H1 (cell line): ENCODE measurements around the gene ZNF618. TPM values are rescaled to one million over a fixed set of nuclear protein-coding genes. Genes with fewer than 3 reads are reported as not detected.

Experiments used
- ATF2 ChIP-seq: IDR thresholded peaks from 2 replicates; pipeline ENCODE4 v1.6.1; 2012; ENCODE audit warnings: low read length, inconsistent platforms
- BACH1 ChIP-seq: IDR thresholded peaks from 2 replicates; pipeline ENCODE4 v1.6.1; 2012; ENCODE audit warnings: low read length, improper control_type of control experiment
- E2F6 ChIP-seq: IDR thresholded peaks from 2 replicates; pipeline ENCODE4 v1.6.1; 2012; ENCODE audit warnings: inconsistent platforms
- MAFK ChIP-seq: IDR thresholded peaks from 2 replicates; pipeline ENCODE4 v1.6.1; 2012; ENCODE audit warnings: low read depth, mild to moderate bottlenecking, improper control_type of control experiment, low read length
- NANOG ChIP-seq: IDR thresholded peaks from 2 replicates; pipeline ENCODE4 v1.6.1; 2011; ENCODE audit warnings: low read length, low read depth, mild to moderate bottlenecking, inconsistent platforms; ENCODE audit not compliant: insufficient read depth, poor library complexity, severe bottlenecking
- TAF7 ChIP-seq: optimal IDR thresholded peaks from 2 replicates; pipeline ENCODE3; 2011; ENCODE audit warnings: low read depth, mild to moderate bottlenecking, inconsistent platforms, low read length, moderate library complexity, borderline replicate concordance
- YY1 ChIP-seq: IDR thresholded peaks from 2 replicates; pipeline ENCODE4 v1.6.1; 2011; ENCODE audit warnings: low read depth, mild to moderate bottlenecking, low read length
- polyA plus RNA-seq, 7 experiments: library from polyadenylated mRNA; depleted of rRNA in 3 of 7; stranded (reverse) in 5 of 7; unstranded in 2 of 7; fragments of >200 nt in 5 of 7; fragments of 200-250 nt in 2 of 7; gene quantifications; 1 replicate in 5 of 7; 2 replicates in 1 of 7; 4 replicates in 1 of 7; pipeline versions ENCODE4 v1.2.1 to v1.2.3, GENCODE V29; 2011 to 2013; ENCODE audit warnings: missing spikeins in 2 of 7, mixed read lengths in 2 of 7
- total RNA-seq: library from RNA; stranded (reverse); fragmentation: NEBNext Ultra II Directional; extraction: Animal tissue kit (Norgen Biotek cat#: 25700); gene quantifications from 2 replicates; pipeline ENCODE4 v1.2.1, GENCODE V29; 2021

Gene ZNF618
- total and polyA plus RNA-seq, 2 of the 8 experiments (the other 6 are each of a cell fraction or from before 2014, with no cell fraction given), result 9.6 to 28.5 TPM

- no peak for TF ChIP-seq E2F6
- TF ChIP-seq BACH1, result no peak
- TF ChIP-seq ATF2, result no peak
- TF ChIP-seq TAF7, result no peak
- no peak for TF ChIP-seq NANOG
- TF ChIP-seq YY1, result no peak
- no peak for TF ChIP-seq MAFK
Observed at GRCh38 chr9:113828221-113828620, 47.9 kb upstream of the ZNF618 start (continued).
